GM19328 (cell line): ENCODE data around the gene HTD2.

Experiments used
- ATAC-seq: cut with Tn5 transposase; IDR thresholded peaks from one replicate; pipeline ENCODE4 v1.9.1; 2021; ENCODE audit warnings: mild to moderate bottlenecking, moderate library complexity; ENCODE audit not compliant: unreplicated experiment

The HTD2 gene

GRCh38 chr3:58355179-58355578, 48.9 kb downstream of the HTD2 start:
- peak; percentile 58 for ATAC-seq

GRCh38 chr3:58356054-58356453, 49.7 kb downstream of the HTD2 start:
- ATAC-seq: no peak

- ATAC-seq: no peak
These were observed 51.1 kb downstream of the HTD2 start for GRCh38 chr3:58357402-58357801.

- ATAC-seq: no peak
These were observed 51.8 kb downstream of the HTD2 start for GRCh38 chr3:58358092-58358491.

GRCh38 chr3:58358808-58359207, 52.5 kb downstream of the HTD2 start:
- no peak for ATAC-seq

- no peak for ATAC-seq
These were observed 53.3 kb downstream of the HTD2 start for GRCh38 chr3:58359621-58360020.

GRCh38 chr3:58361866-58362265, 55.5 kb downstream of the HTD2 start:
- ATAC-seq: no peak

- no peak for ATAC-seq
These were observed 60.4 kb downstream of the HTD2 start for GRCh38 chr3:58366699-58367098.

- ATAC-seq: no peak
These were observed 62.7 kb downstream of the HTD2 start for GRCh38 chr3:58369038-58369437.
